ENCODE data around the gene SGPL1. TPM values are rescaled to one million over a fixed set of nuclear protein-coding genes. Genes with fewer than 3 reads are reported as not detected.

The SGPL1 gene
- total RNA-seq, 1 experiment from 2014 or later, result 69.4 TPM

GRCh38 chr10:70771311-70772194 lies 44.2 kb upstream of the SGPL1 start:
- Histone ChIP-seq H3K9me3 (ENCODE audit: control insufficient read depth in 1 of 2, insufficient read depth in 1 of 2, low read depth in 1 of 2, low read length in 2 of 2) (no peaks in the 10 kb centered on the region), H3K4me2 (ENCODE audit: low read length) (no peak overlapping the region), H3K4me1 (ENCODE audit: control insufficient read depth in 1 of 2, insufficient read depth in 2 of 2, low read length in 2 of 2) (peaks cover 0 to 10% of the 10 kb centered on the region in 2 experiments; a peak in 2 of 4 replicates), H3K27ac (ENCODE audit: low read depth, low read length) (no peak overlapping the region), H3K4me3 (replicated peaks in 1 of 2; ENCODE audit: low read depth in 1 of 2, low read length in 2 of 2) (no peak overlapping the region), H3K36me3 (ENCODE audit: control insufficient read depth in 1 of 2, insufficient read depth in 2 of 2, low read length in 2 of 2) (no peaks in the 10 kb centered on the region), H3K9ac (ENCODE audit: low read length) (no peak overlapping the region), H3K27me3 (ENCODE audit: insufficient read depth, low read length) (no peaks in the 10 kb centered on the region), H3K9me2 (ENCODE audit: insufficient read depth) (no peaks in the 10 kb centered on the region), H4K20me1 (ENCODE audit: insufficient read depth) (no peaks in the 10 kb centered on the region), H2AFZ (ENCODE audit: low read depth, low read length, poor library complexity, severe bottlenecking) (no peak overlapping the region), H3K79me2 (ENCODE audit: insufficient read depth, low read length) (no peaks in the 10 kb centered on the region)
- POLR2A ChIA-PET, result no interaction called here
- DNase-seq (ENCODE audit: low read depth, low spot score), result no peak
- CTCF ChIA-PET, result no interaction called here
- BruUV-seq (replicated peaks), result no TSS peak
- no peak for ATAC-seq
- RAD21 ChIA-PET (ENCODE audit: low non-redundant PET in 1 of 2, low total read pairs in 2 of 2, uncharacterized antibody in 2 of 2, unreplicated experiment in 2 of 2), result no interaction called here
- intact Hi-C loops (cut with micrococcal nuclease), result no loop called here
- no peak for TF ChIP-seq REST (IDR thresholded peaks at IDR 0.05; ENCODE audit: low read depth)
- no peak for TF ChIP-seq ATF3 (IDR thresholded peaks at IDR 0.05)
- TF ChIP-seq ZFX (IDR thresholded peaks at IDR 0.05), result no peak
- TF ChIP-seq JUND (IDR thresholded peaks at IDR 0.05), result no peak
- no peak for TF ChIP-seq EZH2phosphoT487 (IDR thresholded peaks at IDR 0.05; ENCODE audit: borderline replicate concordance)
- TF ChIP-seq ELF1 (IDR thresholded peaks at IDR 0.05; ENCODE audit: borderline replicate concordance, low read depth), result no peak
- no peak for TF ChIP-seq FOSL1 (IDR thresholded peaks at IDR 0.05; ENCODE audit: low read depth)
- TF ChIP-seq EZH2 (IDR thresholded peaks at IDR 0.05), result no peak
- TF ChIP-seq POLR2AphosphoS5 (IDR thresholded peaks at IDR 0.05; ENCODE audit: low read depth, low read length), result no peak
- no peak for TF ChIP-seq CTCF (IDR thresholded peaks at IDR 0.05 in 2 of 3, conservative IDR thresholded peaks at IDR 0.05 in 1 of 3; ENCODE audit: borderline replicate concordance in 1 of 3, insufficient read depth in 1 of 3, low read depth in 2 of 3, low read length in 2 of 3)
- no peak for TF ChIP-seq MAX (IDR thresholded peaks at IDR 0.05)
- no peak for TF ChIP-seq CBX3 (IDR thresholded peaks at IDR 0.05; ENCODE audit: low read depth)
- TF ChIP-seq YY1 (IDR thresholded peaks at IDR 0.05; ENCODE audit: extremely low read depth, insufficient replicate concordance, low read depth, low read length), result no peak
- TF ChIP-seq TCF7L2 (IDR thresholded peaks at IDR 0.05; ENCODE audit: borderline replicate concordance, extremely low read depth, insufficient read depth, insufficient read length), result no peak
- no peak for TF ChIP-seq ZNF274 (IDR thresholded peaks at IDR 0.05; ENCODE audit: low read depth, low read length)
- TF ChIP-seq SIN3A (IDR thresholded peaks at IDR 0.05; ENCODE audit: low read depth), result no peak
- no peak for TF ChIP-seq CEBPB (IDR thresholded peaks at IDR 0.05; ENCODE audit: low read depth)
- no peak for TF ChIP-seq RAD21 (IDR thresholded peaks at IDR 0.05; ENCODE audit: low read depth)
- no peak for TF ChIP-seq ZBTB33 (IDR thresholded peaks at IDR 0.05; ENCODE audit: extremely low read depth, insufficient replicate concordance, low read length)

All from HCT116 (cell line).